K562 (cell line): ENCODE data around the gene GDF7. TPM values are rescaled to one million over a fixed set of nuclear protein-coding genes. Genes with fewer than 3 reads are reported as not detected.

Experiments
- ARID2 ChIP-seq: fragments of 450-650 bp; IDR thresholded peaks from 2 replicates; pipeline ENCODE4 v1.6.1; 2017; ENCODE audit warnings: antibody characterized with exemption, mild to moderate bottlenecking
- ATF1 ChIP-seq, 2 experiments: fragments of 450-650 bp in 1 of 2; IDR thresholded peaks; 2 replicates each; pipeline ENCODE4 v1.6.1; 2016; ENCODE audit warnings: missing compliant biosample characterization in 1 of 2, missing genetic modification characterization in 1 of 2
- EHMT2 ChIP-seq: fragments of 450-650 bp; IDR thresholded peaks from 2 replicates; pipeline ENCODE4 v1.6.1; 2018; ENCODE audit warnings: antibody characterized with exemption
- JUND ChIP-seq, 2 experiments: IDR thresholded peaks; 2 replicates in 1 of 2; 3 replicates in 1 of 2; pipeline ENCODE4 v1.6.1; 2011; ENCODE audit warnings: borderline replicate concordance in 2 of 2, low read depth in 2 of 2, low read length in 2 of 2, improper control_type of control experiment in 1 of 2, missing biosample characterization in 1 of 2, missing genetic modification characterization in 1 of 2, missing genetic modification reagents in 1 of 2
- NRF1 ChIP-seq, 2 experiments: fragments of 450-650 bp; IDR thresholded peaks in 1 of 2; conservative IDR thresholded peaks in 1 of 2; 2 replicates each; pipeline ENCODE4 v1.6.1; 2014; ENCODE audit warnings: mild to moderate bottlenecking in 2 of 2
- RBBP5 ChIP-seq: fragments of 200-600 bp; sonication (generic); IDR thresholded peaks from 2 replicates; pipeline ENCODE4 v1.6.1; 2012; ENCODE audit warnings: borderline replicate concordance, mild to moderate bottlenecking, low read length, control low read depth, inconsistent platforms; ENCODE audit not compliant: insufficient read depth, poor library complexity, severe bottlenecking
- TCF3 ChIP-seq: sonication (generic); formaldehyde crosslinking; IDR thresholded peaks from 2 replicates; pipeline ENCODE4 v1.4.0; 2020; ENCODE audit warnings: mild to moderate bottlenecking, missing genetic modification reagents
- TGIF2 ChIP-seq: sonication (generic); formaldehyde crosslinking; IDR thresholded peaks from 2 replicates; pipeline ENCODE4 v1.8.1; 2022; ENCODE audit warnings: mild to moderate bottlenecking, missing genetic modification reagents, moderate library complexity
- ZBTB2 ChIP-seq: fragments of 450-650 bp; IDR thresholded peaks from 2 replicates; pipeline ENCODE4 v1.6.1; 2016; ENCODE audit warnings: antibody characterized with exemption
- ZNF584 ChIP-seq: fragments of 200-800 bp; sonication (Bioruptor generic); IDR thresholded peaks from 2 replicates; pipeline ENCODE4 v1.6.1; 2016; ENCODE audit warnings: low read depth, mild to moderate bottlenecking, missing genetic modification characterization, missing compliant biosample characterization
- polyA plus RNA-seq, 8 experiments: library from polyadenylated mRNA; depleted of rRNA in 4 of 8; stranded (reverse) in 5 of 8; unstranded in 3 of 8; fragments of >200 nt; fragmentation: Nextera tagmentation in 2 of 8; fragmentation: Illumina TruSeq in 1 of 8; extraction: Ambion mirVana in 2 of 8; extraction: Trizol in 1 of 8; gene quantifications; 2 replicates each; pipeline versions ENCODE4 v1.2.1 to v1.2.3, GENCODE V29; 2011 to 2014; ENCODE audit warnings: inconsistent platforms in 1 of 8, missing spikeins in 1 of 8
- total RNA-seq, 7 experiments: library from RNA; depleted of rRNA in 6 of 7; stranded (reverse); fragments of >200 nt in 6 of 7; fragmentation: Illumina TruSeq in 2 of 7; extraction: Trizol in 2 of 7; gene quantifications; 2 replicates each; pipeline versions ENCODE4 v1.2.1 to v1.2.3, GENCODE V29; 2011 to 2021; ENCODE audit warnings: low replicate concordance in 1 of 7

The GDF7 gene
- total and polyA plus RNA-seq, 9 of the 15 experiments (the other 6 are each of a cell fraction or from before 2014, with no cell fraction given): 0.01 TPM; not detected in 7

- no peak for TF ChIP-seq ZBTB2
- TF ChIP-seq EHMT2: no peak
- 0 out of 2 replicates have a peak, but pooled peaks have one; percentile 30 for TF ChIP-seq JUND (IDR thresholded peaks at IDR 0.05; ENCODE audit: borderline replicate concordance, low read depth, low read length)
- no peak; the same call in 2 of the 3 replicates for TF ChIP-seq JUND (tag; IDR thresholded peaks at IDR 0.05; ENCODE audit: borderline replicate concordance, low read depth, low read length)
- no peak for TF ChIP-seq TCF3 (CRISPR knock-in tag)
- peak in 1 of 2 experiments; percentile 31; a peak in 1 of 4 replicates for TF ChIP-seq NRF1 (conservative IDR thresholded peaks at IDR 0.05 in 1 of 2, IDR thresholded peaks at IDR 0.05 in 1 of 2)
- TF ChIP-seq ZNF584 (CRISPR knock-in tag): 0 out of 2 replicates have a peak, but pooled peaks have one; percentile 46
- no peak for TF ChIP-seq TGIF2 (CRISPR knock-in tag)
- TF ChIP-seq ATF1 (CRISPR knock-in tag; IDR thresholded peaks at IDR 0.05): no peak
- 0 out of 2 replicates have a peak, but pooled peaks have one; percentile 41 for TF ChIP-seq ATF1 (tag; IDR thresholded peaks at IDR 0.05)
- peak; percentile 44 for TF ChIP-seq RBBP5
- TF ChIP-seq ARID2: no peak
Measured at GRCh38 chr2:20617892-20618467, 49.0 kb upstream of the GDF7 start (continued).
